ENCODE results near the gene SH3GL2.

Gene SH3GL2

GRCh38 chr9:17665450-17665849 is 86.6 kb downstream of the SH3GL2 start:
- Histone ChIP-seq H2BK5ac (ENCODE audit: low read length) (no peak overlapping the region), H2BK120ac (ENCODE audit: low read depth, low read length) (no peak overlapping the region), H3K79me1 (ENCODE audit: low read length) (no peaks in the 10 kb centered on the region), H4K5ac (ENCODE audit: low read length) (no peak overlapping the region), H3K18ac (ENCODE audit: low read length) (no peak overlapping the region), H3K27me3 (ENCODE audit: insufficient read depth, low read length, poor library complexity) (no peaks in the 10 kb centered on the region), H3K23ac (ENCODE audit: low read length) (no peak overlapping the region), H3K27ac (ENCODE audit: low read depth, low read length) (no peak overlapping the region), H3K79me2 (ENCODE audit: control insufficient read depth, insufficient read depth, low read length) (no peaks in the 10 kb centered on the region), H3K4me3 (ENCODE audit: low read length) (no peak overlapping the region), H2AK5ac (ENCODE audit: low read length) (no peak overlapping the region), H2BK15ac (replicated peaks; ENCODE audit: low read depth) (no peak overlapping the region), H3K56ac (ENCODE audit: low read length) (no peak overlapping the region), H3K36me3 (ENCODE audit: control insufficient read depth, insufficient read depth, low read length) (no peaks in the 10 kb centered on the region), H3K4me2 (ENCODE audit: low read length) (no peak overlapping the region), H4K8ac (ENCODE audit: low read depth, low read length) (no peak overlapping the region), H3K4ac (ENCODE audit: low read depth, low read length) (no peak overlapping the region), H3K9ac (ENCODE audit: low read length) (no peak overlapping the region), H3K4me1 (ENCODE audit: control insufficient read depth, low read depth, low read length) (no peaks in the 10 kb centered on the region)
- no peak for DNase-seq
- no CpG with 5 or more reads among the region's 3 CpGs for WGBS (ENCODE audit: extremely low coverage, insufficient coverage, low lambda C conversion rate)

- H3K23ac ChIP-seq (ENCODE audit: low read length): no peak overlapping the region
- DNase-seq: no peak
- no peak overlapping the region for H4K8ac ChIP-seq (ENCODE audit: low read depth, low read length)
- H3K18ac ChIP-seq (ENCODE audit: low read length): no peak overlapping the region
- H2AK5ac ChIP-seq (ENCODE audit: low read length): no peak overlapping the region
- no peak overlapping the region for H3K4me2 ChIP-seq (ENCODE audit: low read length)
- no peaks in the 10 kb centered on the region for H3K79me2 ChIP-seq (ENCODE audit: control insufficient read depth, insufficient read depth, low read length)
- H3K4me3 ChIP-seq (ENCODE audit: low read length): no peak overlapping the region
- no peak overlapping the region for H3K56ac ChIP-seq (ENCODE audit: low read length)
- no peak overlapping the region for H2BK5ac ChIP-seq (ENCODE audit: low read length)
- H3K4me1 ChIP-seq (ENCODE audit: control insufficient read depth, low read depth, low read length): no peaks in the 10 kb centered on the region
- H3K9ac ChIP-seq (ENCODE audit: low read length): no peak overlapping the region
- no peak overlapping the region for H3K27ac ChIP-seq (ENCODE audit: low read depth, low read length)
- H4K5ac ChIP-seq (ENCODE audit: low read length): no peak overlapping the region
- H2BK15ac ChIP-seq (replicated peaks; ENCODE audit: low read depth): no peak overlapping the region
- no peaks in the 10 kb centered on the region for H3K27me3 ChIP-seq (ENCODE audit: insufficient read depth, low read length, poor library complexity)
- no peak overlapping the region for H3K4ac ChIP-seq (ENCODE audit: low read depth, low read length)
- no peaks in the 10 kb centered on the region for H3K79me1 ChIP-seq (ENCODE audit: low read length)
- H2BK120ac ChIP-seq (ENCODE audit: low read depth, low read length): no peak overlapping the region
- no CpG with 5 or more reads among the region's 4 CpGs for WGBS (ENCODE audit: extremely low coverage, insufficient coverage, low lambda C conversion rate)
- no peaks in the 10 kb centered on the region for H3K36me3 ChIP-seq (ENCODE audit: control insufficient read depth, insufficient read depth, low read length)
Observed at GRCh38 chr9:17669206-17669605, 90.3 kb downstream of the SH3GL2 start.

GRCh38 chr9:17682684-17683083 is 103.8 kb downstream of the SH3GL2 start:
- Histone ChIP-seq H3K27ac (ENCODE audit: low read depth, low read length) (no peak overlapping the region), H3K4me1 (ENCODE audit: control insufficient read depth, low read depth, low read length) (no peaks in the 10 kb centered on the region), H3K4me2 (ENCODE audit: low read length) (no peak overlapping the region), H3K23ac (ENCODE audit: low read length) (no peak overlapping the region), H2BK15ac (replicated peaks; ENCODE audit: low read depth) (no peak overlapping the region), H2BK120ac (ENCODE audit: low read depth, low read length) (no peak overlapping the region), H4K8ac (ENCODE audit: low read depth, low read length) (no peak overlapping the region), H4K5ac (ENCODE audit: low read length) (no peak overlapping the region), H2BK5ac (ENCODE audit: low read length) (no peak overlapping the region), H3K36me3 (ENCODE audit: control insufficient read depth, insufficient read depth, low read length) (no peaks in the 10 kb centered on the region), H3K9ac (ENCODE audit: low read length) (no peak overlapping the region), H3K56ac (ENCODE audit: low read length) (no peak overlapping the region), H3K79me2 (ENCODE audit: control insufficient read depth, insufficient read depth, low read length) (no peaks in the 10 kb centered on the region), H3K18ac (ENCODE audit: low read length) (no peak overlapping the region), H2AK5ac (ENCODE audit: low read length) (no peak overlapping the region), H3K27me3 (ENCODE audit: insufficient read depth, low read length, poor library complexity) (no peaks in the 10 kb centered on the region), H3K79me1 (ENCODE audit: low read length) (no peaks in the 10 kb centered on the region), H3K4me3 (ENCODE audit: low read length) (no peak overlapping the region), H3K4ac (ENCODE audit: low read depth, low read length) (no peak overlapping the region)
- WGBS (ENCODE audit: extremely low coverage, insufficient coverage, low lambda C conversion rate): no CpG with 5 or more reads among the region's 2 CpGs
- no peak for DNase-seq

- Histone ChIP-seq H2BK15ac (replicated peaks; ENCODE audit: low read depth) (no peak overlapping the region), H3K4me2 (ENCODE audit: low read length) (no peak overlapping the region), H3K9ac (ENCODE audit: low read length) (no peak overlapping the region), H2BK5ac (ENCODE audit: low read length) (no peak overlapping the region), H3K18ac (ENCODE audit: low read length) (no peak overlapping the region), H3K4ac (ENCODE audit: low read depth, low read length) (no peak overlapping the region), H3K4me3 (ENCODE audit: low read length) (no peak overlapping the region), H3K27me3 (ENCODE audit: insufficient read depth, low read length, poor library complexity) (no peaks in the 10 kb centered on the region), H3K36me3 (ENCODE audit: control insufficient read depth, insufficient read depth, low read length) (no peaks in the 10 kb centered on the region), H3K4me1 (ENCODE audit: control insufficient read depth, low read depth, low read length) (no peaks in the 10 kb centered on the region), H2AK5ac (ENCODE audit: low read length) (no peak overlapping the region), H3K23ac (ENCODE audit: low read length) (no peak overlapping the region), H3K27ac (ENCODE audit: low read depth, low read length) (no peak overlapping the region), H3K79me2 (ENCODE audit: control insufficient read depth, insufficient read depth, low read length) (no peaks in the 10 kb centered on the region), H4K5ac (ENCODE audit: low read length) (no peak overlapping the region), H3K56ac (ENCODE audit: low read length) (no peak overlapping the region), H4K8ac (ENCODE audit: low read depth, low read length) (no peak overlapping the region), H3K79me1 (ENCODE audit: low read length) (no peaks in the 10 kb centered on the region), H2BK120ac (ENCODE audit: low read depth, low read length) (no peak overlapping the region)
- no peak for DNase-seq
- WGBS (ENCODE audit: extremely low coverage, insufficient coverage, low lambda C conversion rate): no CpG with 5 or more reads among the region's 1 CpG
Observed at GRCh38 chr9:17688834-17689233, 110.0 kb downstream of the SH3GL2 start.

GRCh38 chr9:17694336-17694735 is 115.5 kb downstream of the SH3GL2 start:
- H4K5ac ChIP-seq (ENCODE audit: low read length): no peak overlapping the region
- H3K23ac ChIP-seq (ENCODE audit: low read length): no peak overlapping the region
- H3K4me1 ChIP-seq (ENCODE audit: control insufficient read depth, low read depth, low read length): no peaks in the 10 kb centered on the region
- no peak overlapping the region for H3K4me2 ChIP-seq (ENCODE audit: low read length)
- no peaks in the 10 kb centered on the region for H3K79me1 ChIP-seq (ENCODE audit: low read length)
- no peak overlapping the region for H3K4ac ChIP-seq (ENCODE audit: low read depth, low read length)
- H4K8ac ChIP-seq (ENCODE audit: low read depth, low read length): no peak overlapping the region
- H3K27ac ChIP-seq (ENCODE audit: low read depth, low read length): no peak overlapping the region
- H3K4me3 ChIP-seq (ENCODE audit: low read length): no peak overlapping the region
- H3K18ac ChIP-seq (ENCODE audit: low read length): no peak overlapping the region
- no peak overlapping the region for H2BK120ac ChIP-seq (ENCODE audit: low read depth, low read length)
- H2BK5ac ChIP-seq (ENCODE audit: low read length): no peak overlapping the region
- H3K56ac ChIP-seq (ENCODE audit: low read length): no peak overlapping the region
- H3K27me3 ChIP-seq (ENCODE audit: insufficient read depth, low read length, poor library complexity): no peaks in the 10 kb centered on the region
- no peak overlapping the region for H2AK5ac ChIP-seq (ENCODE audit: low read length)
- no peaks in the 10 kb centered on the region for H3K36me3 ChIP-seq (ENCODE audit: control insufficient read depth, insufficient read depth, low read length)
- H3K79me2 ChIP-seq (ENCODE audit: control insufficient read depth, insufficient read depth, low read length): no peaks in the 10 kb centered on the region
- no peak for DNase-seq
- H3K9ac ChIP-seq (ENCODE audit: low read length): no peak overlapping the region
- H2BK15ac ChIP-seq (replicated peaks; ENCODE audit: low read depth): no peak overlapping the region
- WGBS (ENCODE audit: extremely low coverage, insufficient coverage, low lambda C conversion rate): no CpG with 5 or more reads among the region's 2 CpGs

GRCh38 chr9:17695482-17695881 is 116.6 kb downstream of the SH3GL2 start:
- Histone ChIP-seq H3K36me3 (ENCODE audit: control insufficient read depth, insufficient read depth, low read length) (no peaks in the 10 kb centered on the region), H3K27me3 (ENCODE audit: insufficient read depth, low read length, poor library complexity) (no peaks in the 10 kb centered on the region), H3K4ac (ENCODE audit: low read depth, low read length) (no peak overlapping the region), H3K18ac (ENCODE audit: low read length) (no peak overlapping the region), H4K8ac (ENCODE audit: low read depth, low read length) (no peak overlapping the region), H3K79me2 (ENCODE audit: control insufficient read depth, insufficient read depth, low read length) (no peaks in the 10 kb centered on the region), H3K4me1 (ENCODE audit: control insufficient read depth, low read depth, low read length) (no peaks in the 10 kb centered on the region), H3K9ac (ENCODE audit: low read length) (no peak overlapping the region), H3K23ac (ENCODE audit: low read length) (no peak overlapping the region), H2BK120ac (ENCODE audit: low read depth, low read length) (no peak overlapping the region), H3K27ac (ENCODE audit: low read depth, low read length) (no peak overlapping the region), H3K79me1 (ENCODE audit: low read length) (no peaks in the 10 kb centered on the region), H3K4me2 (ENCODE audit: low read length) (no peak overlapping the region), H4K5ac (ENCODE audit: low read length) (no peak overlapping the region), H3K56ac (ENCODE audit: low read length) (no peak overlapping the region), H2BK15ac (replicated peaks; ENCODE audit: low read depth) (no peak overlapping the region), H2BK5ac (ENCODE audit: low read length) (no peak overlapping the region), H2AK5ac (ENCODE audit: low read length) (no peak overlapping the region), H3K4me3 (ENCODE audit: low read length) (no peak overlapping the region)
- WGBS (ENCODE audit: extremely low coverage, insufficient coverage, low lambda C conversion rate): no CpG with 5 or more reads among the region's 3 CpGs
- no peak for DNase-seq

Data from mesendoderm (in vitro differentiated cells).